IMR-90 (cell line): ENCODE data around the gene MBNL3.

Experiments
- BHLHE40 ChIP-seq: fragments of 150-350 bp; IDR thresholded peaks from 2 replicates; pipeline ENCODE4 v1.6.1; 2016; ENCODE audit warnings: mild to moderate bottlenecking, low read depth, low read length
- CEBPB ChIP-seq: IDR thresholded peaks from 2 replicates; pipeline ENCODE4 v1.6.1; 2012; ENCODE audit warnings: low read depth, low read length, improper control_type of control experiment
- CHD1 ChIP-seq: IDR thresholded peaks from 2 replicates; pipeline ENCODE4 v1.6.1; 2012; ENCODE audit warnings: low read depth, low read length, improper control_type of control experiment
- CTCF ChIP-seq: conservative IDR thresholded peaks from 2 replicates; pipeline ENCODE4 v1.5.1; 2012; ENCODE audit warnings: mild to moderate bottlenecking, low read depth, low read length, improper control_type of control experiment
- ELK1 ChIP-seq: fragments of 150-350 bp; IDR thresholded peaks from 2 replicates; pipeline ENCODE4 v1.6.1; 2016; ENCODE audit warnings: low read depth, mild to moderate bottlenecking, low read length, moderate library complexity, borderline replicate concordance
- FOS ChIP-seq: fragments of 150-350 bp; IDR thresholded peaks from 2 replicates; pipeline ENCODE4 v1.6.1; 2016; ENCODE audit warnings: low read depth, low read length
- MAZ ChIP-seq: IDR thresholded peaks from 2 replicates; pipeline ENCODE4 v1.6.1; 2012; ENCODE audit warnings: low read depth, mild to moderate bottlenecking, low read length, improper control_type of control experiment, moderate library complexity, borderline replicate concordance
- POLR2A ChIP-seq: IDR thresholded peaks from 2 replicates; pipeline ENCODE4 v1.6.1; 2012; ENCODE audit warnings: mild to moderate bottlenecking, low read depth, low read length
- RAD21 ChIP-seq: IDR thresholded peaks from 2 replicates; pipeline ENCODE4 v1.6.1; 2012; ENCODE audit warnings: low read length, improper control_type of control experiment
- RFX5 ChIP-seq: IDR thresholded peaks from 2 replicates; pipeline ENCODE4 v1.8.0; 2012; ENCODE audit warnings: low read depth, mild to moderate bottlenecking, low read length, moderate library complexity
- USF2 ChIP-seq: fragments of 150-350 bp; IDR thresholded peaks from 2 replicates; pipeline ENCODE4 v1.6.1; 2017; ENCODE audit warnings: mild to moderate bottlenecking, antibody characterized with exemption, low read length, low read depth

DNA sequence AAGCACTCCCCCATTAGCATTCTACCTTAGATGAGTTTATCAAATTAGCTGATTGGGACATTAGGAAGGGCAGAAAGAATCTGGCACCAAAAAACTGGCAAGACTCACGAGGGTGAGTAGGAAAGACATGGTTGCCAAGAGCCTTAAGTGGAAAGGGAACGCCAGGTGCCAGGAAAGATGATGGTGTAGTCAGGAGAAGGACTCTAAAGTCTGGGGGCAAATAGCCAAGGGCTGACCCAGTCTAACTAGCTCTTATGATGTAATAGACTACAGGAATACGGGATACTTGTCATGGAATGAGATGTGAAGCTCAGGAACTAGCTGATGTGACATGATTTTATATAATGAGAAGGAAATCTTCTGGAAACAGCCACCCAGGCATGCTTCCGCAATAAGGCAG is 94.8 kb downstream of the MBNL3 start:
- TF ChIP-seq USF2 = no peak
- no peak for TF ChIP-seq CTCF
- no peak for TF ChIP-seq POLR2A
- no peak for TF ChIP-seq FOS
- TF ChIP-seq CEBPB = no peak
- no peak for TF ChIP-seq ELK1
- no peak for TF ChIP-seq RAD21
- TF ChIP-seq RFX5 = no peak
- TF ChIP-seq MAZ = no peak
- TF ChIP-seq CHD1 = no peak
- TF ChIP-seq BHLHE40 = no peak
